HG03135 (cell line): ENCODE results near the gene ARPC1B.
"Not testable (repeated sequence)": the region's sequence is repeated elsewhere in the genome, so short reads cannot be mapped to it uniquely, and the experiment has no call there.

Experiments used
- ATAC-seq: cut with Tn5 transposase; IDR thresholded peaks from one replicate; pipeline ENCODE4 v1.9.1; 2021; ENCODE audit warnings: mild to moderate bottlenecking, moderate library complexity; ENCODE audit not compliant: unreplicated experiment

ARPC1B gene

GRCh38 chr7:99408379-99409191, 34.1 kb downstream of the ARPC1B start, which contains the start of the genes BUD31 and PDAP1:
Gene BUD31, plus strand, starts transcription at chr7:99408969. Its CDS starts 2,124 bp downstream, at chr7:99411093.
Gene PDAP1, minus strand, starts transcription at chr7:99408597. Its CDS starts 49 bp downstream, at chr7:99408548.
- peak; percentile 80 for ATAC-seq

DNA sequence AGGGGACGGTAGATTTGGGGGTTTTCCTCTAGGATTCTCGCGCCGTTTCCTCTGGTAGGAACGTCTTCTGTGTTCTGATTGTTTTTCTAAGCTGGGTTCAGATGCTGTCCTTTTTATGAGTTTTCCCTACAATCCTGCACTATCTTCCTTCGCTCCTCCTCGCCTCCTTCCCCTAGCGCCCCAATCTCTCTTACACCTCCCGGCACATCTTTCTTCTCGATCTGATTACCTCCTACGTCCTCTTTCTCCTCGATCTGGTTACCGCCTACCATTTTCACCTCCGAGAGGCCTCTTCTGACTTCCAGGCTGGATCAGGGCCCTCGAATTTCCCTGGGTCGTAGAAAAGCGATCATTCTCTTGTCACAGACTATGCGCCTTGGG, 34.7 kb downstream of the ARPC1B start:
- ATAC-seq, result peak; percentile 9

DNA sequence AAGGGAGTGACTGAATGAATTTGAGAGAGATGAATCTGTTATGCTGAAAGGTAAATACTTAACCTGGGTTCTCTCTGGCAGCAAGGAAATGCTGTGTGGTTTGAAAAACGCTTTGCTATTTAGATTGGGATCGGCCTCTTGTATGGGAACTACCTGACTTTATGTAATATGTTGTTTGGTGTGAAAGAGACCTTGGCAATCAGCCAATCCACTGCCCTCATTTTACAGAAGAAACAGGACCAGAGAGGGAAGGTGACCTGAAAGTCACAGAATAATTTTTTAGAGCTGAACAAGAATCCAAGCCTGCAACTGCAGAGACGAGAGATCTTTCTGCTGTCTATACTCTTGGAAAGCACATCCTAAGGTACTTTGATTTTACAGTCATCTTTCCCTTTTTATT, 35.3 kb downstream of the ARPC1B start:
- ATAC-seq, result no peak

GRCh38 chr7:99410635-99411034, 36.1 kb downstream of the ARPC1B start:
- no peak for ATAC-seq

DNA sequence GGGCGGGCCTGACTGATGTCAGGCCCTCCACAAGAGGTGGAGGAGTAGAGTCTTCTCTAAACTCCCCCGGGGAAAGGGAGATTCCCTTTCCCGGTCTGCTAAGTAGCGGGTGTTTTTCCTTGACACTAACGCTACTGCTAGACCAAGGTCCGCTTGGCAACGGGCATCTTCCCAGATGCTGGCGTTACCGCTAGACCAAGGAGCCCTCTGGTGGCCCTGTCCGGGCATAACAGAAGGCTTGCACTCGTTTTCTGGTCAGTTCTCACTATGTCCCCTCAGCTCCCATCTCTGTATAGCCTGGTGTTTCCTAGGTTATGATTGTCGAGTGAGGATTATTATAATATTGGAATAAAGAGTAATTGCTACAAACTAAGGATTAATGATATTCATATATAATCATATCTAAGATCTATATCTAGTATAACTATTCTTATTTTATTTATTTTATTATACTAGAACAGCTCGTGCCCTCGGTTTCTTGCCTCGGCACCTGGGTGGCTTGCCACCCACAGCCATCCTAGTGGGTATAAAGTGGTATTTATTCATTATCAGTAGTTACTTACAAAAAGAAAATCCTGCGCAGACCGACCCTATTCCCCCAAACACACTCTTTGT, 41.1 kb downstream of the ARPC1B start:
- ATAC-seq, result not testable (repeated sequence)

DNA sequence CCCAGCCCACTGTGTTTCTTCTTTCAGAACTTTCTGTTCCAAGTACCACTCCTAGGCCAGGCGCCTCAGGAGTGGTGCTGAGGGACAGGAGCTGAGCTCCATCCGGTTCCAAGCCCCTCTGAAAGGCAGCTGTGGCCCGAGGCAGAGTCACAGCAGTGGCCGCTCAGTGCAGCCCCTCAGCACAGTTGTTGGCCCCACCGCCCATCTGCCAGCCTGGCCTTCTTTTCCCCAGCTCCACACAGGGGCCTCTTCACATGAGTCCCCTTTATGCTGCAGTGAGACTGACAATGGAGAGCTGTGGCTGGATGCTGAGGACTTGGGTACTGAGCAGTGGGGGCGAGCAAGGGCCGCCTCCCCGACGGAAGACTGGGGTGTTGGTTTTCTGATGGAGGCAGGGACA, 43.7 kb downstream of the ARPC1B start:
- ATAC-seq, result no peak

DNA sequence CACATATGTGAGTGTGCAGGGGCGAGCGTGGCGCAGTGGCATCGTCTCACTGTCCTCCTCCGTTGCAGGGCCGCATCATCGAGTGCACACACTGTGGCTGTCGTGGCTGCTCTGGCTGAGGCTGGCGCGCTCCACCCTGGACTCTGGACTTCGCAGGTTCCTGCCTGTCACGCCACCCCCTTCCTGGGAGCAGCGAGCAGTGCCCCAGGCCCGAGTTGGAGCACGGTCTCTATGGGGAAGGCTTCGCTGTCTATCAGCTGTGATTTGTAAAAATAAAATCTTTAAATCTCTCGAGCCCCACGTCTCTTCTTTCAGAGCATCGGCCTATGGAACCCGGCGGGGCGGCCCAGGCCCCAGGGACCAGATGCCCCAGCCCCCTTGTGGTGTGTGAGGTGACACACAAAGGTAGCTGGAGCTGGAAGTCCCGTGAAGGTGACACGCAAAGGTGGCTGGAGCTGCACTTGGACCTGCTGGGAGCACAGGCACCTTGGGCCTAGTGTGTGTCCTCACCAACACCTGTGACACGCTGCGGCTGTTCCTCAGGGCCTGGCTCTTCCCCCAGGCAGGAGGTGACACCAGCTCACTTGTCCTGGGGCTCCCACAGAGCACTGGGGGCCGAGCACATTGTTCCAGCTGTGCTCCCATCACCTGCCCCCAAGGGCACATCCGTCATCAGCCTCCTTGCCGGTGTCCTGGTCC, 44.9 kb downstream of the ARPC1B start:
- ATAC-seq, result no peak

GRCh38 chr7:99420213-99420612, 45.7 kb downstream of the ARPC1B start:
- ATAC-seq, result no peak

DNA sequence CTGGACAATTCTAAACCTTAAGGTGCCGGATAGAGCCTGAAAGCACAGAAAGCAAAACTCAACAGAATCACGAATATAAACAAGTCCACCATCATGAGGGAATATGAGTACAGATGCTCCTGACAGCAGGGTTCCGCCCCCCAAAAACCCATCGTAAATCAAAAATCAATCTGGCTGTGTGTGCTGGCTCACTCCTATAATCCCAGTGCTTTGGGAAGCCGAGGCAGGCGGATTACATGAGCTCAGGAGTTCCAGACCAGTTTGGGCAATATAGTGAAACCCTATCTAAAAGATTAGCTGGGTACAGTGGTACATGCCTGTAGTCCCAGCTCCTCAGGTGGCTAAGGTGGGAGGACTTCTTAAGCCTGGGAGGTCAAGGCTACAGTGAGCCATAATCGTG, 46.5 kb downstream of the ARPC1B start:
- no peak for ATAC-seq

- ATAC-seq, result no peak
Observed at GRCh38 chr7:99422186-99422585, 47.7 kb downstream of the ARPC1B start.

DNA sequence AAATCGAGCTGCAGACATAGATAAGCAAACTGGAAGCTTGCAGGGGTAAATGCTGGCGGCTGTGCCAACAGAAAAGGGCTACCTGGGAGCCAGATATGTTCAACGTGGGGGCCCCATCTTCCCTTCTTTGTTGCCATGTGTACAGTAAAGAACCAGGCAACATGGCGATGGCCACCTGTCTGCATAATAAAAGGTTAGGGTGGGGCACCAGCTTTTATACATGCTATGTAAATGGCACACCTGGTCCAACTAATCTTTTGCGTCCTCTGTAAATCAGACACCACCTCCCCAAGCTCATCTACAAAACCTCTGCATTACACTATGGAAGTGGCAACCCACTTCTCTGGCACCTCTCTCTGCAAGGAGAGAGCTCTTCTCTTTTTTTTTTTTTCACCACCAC, 48.1 kb downstream of the ARPC1B start:
- ATAC-seq, result no peak

- ATAC-seq, result no peak
Observed at GRCh38 chr7:99424932-99425730, 50.6 kb downstream of the ARPC1B start.

DNA sequence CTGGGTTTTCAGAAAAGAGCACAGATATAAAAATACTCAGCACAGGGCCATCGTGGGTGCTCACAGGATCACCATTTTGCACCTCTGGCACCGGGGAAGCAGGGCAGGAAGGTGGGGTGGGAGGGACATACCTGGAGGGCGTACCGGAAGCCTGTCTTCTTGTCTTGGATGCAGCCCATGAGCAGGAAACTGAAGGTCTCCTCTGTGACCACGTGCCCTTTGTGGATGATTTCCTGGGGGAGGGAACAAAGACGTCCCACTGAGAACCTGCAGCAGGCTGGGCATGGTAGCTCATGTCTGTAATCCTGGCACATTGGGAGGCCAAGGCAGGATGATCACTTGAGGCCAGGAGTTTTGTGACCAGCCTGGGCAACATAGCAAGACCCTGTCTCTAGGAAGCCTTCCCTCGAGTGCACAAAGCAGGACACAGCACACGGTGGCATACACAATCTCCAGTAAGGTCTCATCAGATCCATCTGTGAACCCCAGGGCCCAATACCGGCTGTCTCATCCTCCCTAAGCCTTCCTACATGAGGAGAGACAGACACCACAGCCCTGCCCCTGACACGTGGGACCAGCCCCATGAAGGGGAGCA, 54.5 kb downstream of the ARPC1B start:
- ATAC-seq, result no peak

DNA sequence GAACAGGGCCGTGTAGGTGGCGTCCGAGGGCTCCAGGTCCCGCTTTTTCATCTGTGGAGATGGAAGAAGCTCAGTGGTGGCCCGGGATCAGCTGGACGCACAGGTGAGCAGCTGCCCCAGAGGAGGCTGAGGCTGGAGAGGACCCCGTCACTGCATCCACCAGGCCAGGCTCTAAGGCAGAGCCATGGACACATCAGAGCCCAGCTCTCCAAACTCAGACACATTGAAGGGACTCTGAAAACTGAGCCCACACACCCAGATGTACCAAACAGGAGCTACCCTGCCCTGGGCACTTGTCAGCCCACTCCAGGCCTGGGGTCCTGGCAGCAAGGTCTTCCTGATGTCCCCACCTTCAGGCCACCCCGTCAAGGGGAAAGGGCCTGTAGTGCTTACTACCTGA, 55.2 kb downstream of the ARPC1B start:
- no peak for ATAC-seq

DNA sequence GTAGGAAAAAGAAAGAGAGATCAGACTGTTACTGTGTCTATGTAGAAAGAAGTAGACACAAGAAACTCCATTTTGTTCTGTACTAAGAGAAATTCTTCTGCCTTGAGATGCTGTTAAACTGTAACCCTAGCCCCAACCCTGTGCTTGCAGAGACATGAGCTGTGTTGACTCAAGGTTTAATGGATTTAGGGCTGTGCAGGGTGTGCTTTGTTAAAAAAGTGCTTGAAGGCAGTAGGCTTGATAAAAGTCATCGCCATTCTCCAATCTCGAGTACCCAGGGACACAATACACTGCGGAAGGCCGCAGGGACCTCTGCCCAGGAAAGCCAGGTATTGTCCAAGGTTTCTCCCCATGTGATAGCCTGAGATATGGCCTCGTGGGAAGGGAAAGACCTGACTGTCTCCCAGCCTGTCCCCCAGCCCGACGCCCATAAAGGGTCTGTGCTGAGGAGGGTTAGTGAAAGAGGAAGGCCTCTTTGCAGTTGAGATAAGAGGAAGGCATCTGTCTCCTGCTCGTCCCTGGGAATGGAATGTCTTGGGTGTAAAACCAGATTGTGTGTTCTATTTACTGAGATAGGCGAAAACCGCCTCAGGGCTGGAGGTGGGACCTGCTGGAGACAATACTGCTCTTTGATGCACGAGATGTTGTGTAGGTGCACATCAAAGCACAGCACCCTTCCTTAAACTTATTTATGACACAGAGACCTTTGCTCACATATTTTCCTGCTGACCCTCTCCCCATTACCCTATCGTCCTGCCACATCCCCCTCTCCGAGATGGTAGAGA, 57.4 kb downstream of the ARPC1B start:
- not testable (repeated sequence) for ATAC-seq

DNA sequence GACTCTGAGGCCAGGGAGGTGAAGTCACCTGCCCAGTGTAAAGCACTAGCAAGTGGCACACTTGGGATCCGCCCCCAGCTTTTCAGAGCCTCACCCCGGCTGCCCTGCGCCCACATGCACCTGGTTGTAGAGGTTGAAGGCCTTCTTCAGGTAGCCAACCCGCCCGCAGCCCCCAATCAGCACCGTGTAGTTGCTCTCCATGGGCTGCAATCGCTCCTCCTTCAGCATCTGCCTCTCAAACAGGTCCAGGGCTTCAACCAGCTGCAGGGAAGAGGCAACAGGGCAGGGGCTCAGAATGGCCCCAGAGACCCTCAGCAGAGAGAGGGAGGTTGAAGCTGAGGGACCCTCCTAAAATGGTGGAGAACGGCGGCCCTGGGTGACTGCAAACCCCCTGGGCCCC, 58.6 kb downstream of the ARPC1B start:
- ATAC-seq, result no peak

GRCh38 chr7:99437946-99438572, 63.5 kb downstream of the ARPC1B start:
- ATAC-seq, result peak; percentile 3

DNA sequence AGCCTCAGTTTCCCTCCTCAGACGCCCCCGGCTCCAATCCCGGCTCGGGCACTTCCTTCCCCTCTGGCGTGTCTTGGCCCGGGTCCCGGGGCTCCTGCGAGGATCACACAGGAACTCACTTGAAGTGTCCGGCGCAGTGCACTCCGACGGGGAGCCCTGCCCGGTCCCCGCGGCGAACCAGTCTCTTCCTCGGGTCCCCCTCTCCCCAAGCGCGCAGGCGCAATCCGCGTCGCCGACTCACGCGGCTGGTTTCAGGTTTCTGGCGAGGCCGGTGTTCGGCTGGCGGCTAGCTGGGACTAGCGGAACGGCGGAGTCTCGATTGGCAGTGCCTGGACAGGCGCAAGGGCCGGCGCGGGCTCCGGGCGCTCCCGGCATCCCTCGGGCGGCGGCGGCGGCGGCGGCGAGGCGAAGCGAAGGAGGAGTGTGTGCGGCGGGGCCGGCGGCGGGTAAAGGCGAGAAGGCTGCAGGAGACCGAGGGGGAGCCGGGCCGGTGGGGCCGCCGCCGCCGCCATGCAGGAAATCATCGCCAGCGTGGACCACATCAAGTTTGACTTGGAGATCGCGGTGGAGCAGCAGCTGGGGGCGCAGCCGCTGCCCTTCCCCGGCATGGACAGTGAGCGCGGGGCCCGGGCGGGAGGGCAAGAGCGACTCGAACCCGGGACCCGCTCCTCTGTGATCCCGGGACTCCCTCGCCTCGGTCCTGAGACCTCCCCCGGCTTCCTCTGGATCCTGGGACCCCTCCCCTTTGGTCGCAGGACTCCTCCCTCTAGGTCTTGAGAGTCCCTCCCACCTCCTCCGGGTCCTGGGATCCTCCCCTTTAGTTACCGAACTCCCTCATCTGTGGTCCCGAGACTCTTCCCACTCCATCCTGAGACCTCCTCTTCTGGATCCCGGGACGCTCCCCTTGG, 64.3 kb downstream of the ARPC1B start, which contains the start of the genes CPSF4 and PTCD1:
CPSF4 (plus strand) TSS at position 371 of the 908 bp plus-strand sequence; CDS start at position 511, 140 bp downstream.
PTCD1 (minus strand) TSS at position 226 of the 908 bp plus-strand sequence. CDS start 3,556 bp downstream, outside the sequence.
- ATAC-seq, result peak; percentile 90
